Inferior parietal cortex (tissue), 1 donor: Measurements from ENCODE around the gene CASP9.

Experiments used
- DNase-seq: peaks from one replicate; pipeline ENCODE4 v3.0.0-alpha.2; 2016; ENCODE audit errors: extremely low spot score

The CASP9 gene

GRCh38 chr1:15524021-15524282, at the start of gene CASP9:
Gene CASP9, minus strand, starts transcription at chr1:15524215. Its CDS starts 15 bp downstream, at chr1:15524200.
- no peak for DNase-seq

GRCh38 chr1:15573477-15573876, 49.5 kb upstream of the CASP9 start:
- peak; percentile 43 for DNase-seq

- DNase-seq, result no peak
Measured at GRCh38 chr1:15571266-15571665, 47.3 kb upstream of the CASP9 start.

- no peak for DNase-seq
Measured at GRCh38 chr1:15570861-15571260, 46.8 kb upstream of the CASP9 start.

GRCh38 chr1:15568387-15569073, 44.5 kb upstream of the CASP9 start:
- DNase-seq, result no peak

GRCh38 chr1:15559189-15559810, 35.3 kb upstream of the CASP9 start:
- no peak for DNase-seq

GRCh38 chr1:15558516-15558915, 34.5 kb upstream of the CASP9 start:
- DNase-seq, result no peak

- DNase-seq, result no peak
Measured at GRCh38 chr1:15557594-15557993, 33.6 kb upstream of the CASP9 start.

- no peak for DNase-seq
Measured at GRCh38 chr1:15557008-15557407, 33.0 kb upstream of the CASP9 start.

- no peak for DNase-seq
Measured at GRCh38 chr1:15550573-15550972, 26.6 kb upstream of the CASP9 start.

GRCh38 chr1:15546641-15547040, 22.6 kb upstream of the CASP9 start:
- DNase-seq, result no peak

- DNase-seq, result peak; percentile 67
Measured at GRCh38 chr1:15543589-15544568, 19.9 kb upstream of the CASP9 start.

- no peak for DNase-seq
Measured at GRCh38 chr1:15543251-15543588, 19.2 kb upstream of the CASP9 start.

GRCh38 chr1:15542388-15543250, 18.6 kb upstream of the CASP9 start:
- no peak for DNase-seq

GRCh38 chr1:15541231-15541792, 17.3 kb upstream of the CASP9 start:
- no peak for DNase-seq

- no peak for DNase-seq
Measured at GRCh38 chr1:15540186-15540585, 16.2 kb upstream of the CASP9 start.

- DNase-seq, result no peak
Measured at GRCh38 chr1:15538771-15539170, 14.8 kb upstream of the CASP9 start.

- DNase-seq, result no peak
Measured at GRCh38 chr1:15531682-15532081, 7.7 kb upstream of the CASP9 start.

- no peak for DNase-seq
Measured at GRCh38 chr1:15531003-15531402, 7.0 kb upstream of the CASP9 start.

GRCh38 chr1:15526490-15527339, 2.7 kb upstream of the CASP9 start, which contains the start of gene DNAJC16:
Gene DNAJC16, plus strand, starts transcription at chr1:15526848. Its CDS starts 2,258 bp downstream, at chr1:15529106.
- DNase-seq, result peak; percentile 100
